Natural killer cell (primary cell): ENCODE measurements around the gene ALLC. TPM values are rescaled to one million over a fixed set of nuclear protein-coding genes. Genes with fewer than 3 reads are reported as not detected.

ENCODE experiments used
- ATAC-seq, 3 donors: fragments of 150-1000 bp in 2 of 3; fragments of 200-7000 bp in 1 of 3; cut with Tn5 transposase; 1 replicate in 1 of 3; 2 replicates in 2 of 3; pipeline ENCODE4 v1.10.0; 2021; ENCODE audit warnings: mild to moderate bottlenecking in 2 of 3, moderate library complexity in 2 of 3
- DNase-seq, 2 donors: peaks; one replicate each; pipeline versions ENCODE4 v3.0.0 to v3.0.0-alpha.2; 2013 to 2021; ENCODE audit warnings: mixed read lengths in 1 of 2
- H3K27ac ChIP-seq: one replicate; pipeline ENCODE4 v1.5.1; 2013; ENCODE audit warnings: mild to moderate bottlenecking, low read length
- H3K27me3 ChIP-seq: one replicate; pipeline ENCODE4 v1.6.1; 2013; ENCODE audit warnings: low read length; ENCODE audit not compliant: control insufficient read depth, insufficient read depth
- H3K36me3 ChIP-seq: one replicate; pipeline ENCODE4 v1.6.1; 2013; ENCODE audit warnings: low read length; ENCODE audit not compliant: control insufficient read depth, insufficient read depth
- H3K4me1 ChIP-seq: one replicate; pipeline ENCODE4 v1.6.1; 2013; ENCODE audit warnings: low read length; ENCODE audit not compliant: control insufficient read depth, insufficient read depth
- H3K4me3 ChIP-seq: one replicate; pipeline ENCODE4 v1.5.1; 2013; ENCODE audit warnings: low read length
- H3K9me3 ChIP-seq: one replicate; pipeline ENCODE4 v1.6.1; 2013; ENCODE audit warnings: low read length; ENCODE audit not compliant: control insufficient read depth, insufficient read depth
- H3K27ac Mint-ChIP-seq, 2 donors: one replicate each; pipeline ENCODE4 v1.8.0; 2022; ENCODE audit warnings: mild to moderate bottlenecking in 2 of 2, mixed read lengths in 2 of 2, moderate library complexity in 1 of 2
- H3K27me3 Mint-ChIP-seq, 2 donors: one replicate each; pipeline ENCODE4 v1.8.0; 2022; ENCODE audit warnings: low read depth in 2 of 2, mixed read lengths in 2 of 2
- H3K36me3 Mint-ChIP-seq: one replicate; pipeline ENCODE4 v1.8.0; 2022; ENCODE audit warnings: mixed read lengths
- H3K4me1 Mint-ChIP-seq, 2 donors: one replicate each; pipeline ENCODE4 v1.8.0; 2022; ENCODE audit warnings: mixed read lengths in 2 of 2
- H3K4me3 Mint-ChIP-seq: one replicate; pipeline ENCODE4 v1.8.0; 2022; ENCODE audit warnings: mild to moderate bottlenecking, moderate library complexity, mixed read lengths
- H3K9me3 Mint-ChIP-seq, 2 donors: one replicate each; pipeline ENCODE4 v1.8.0; 2022; ENCODE audit warnings: mixed read lengths in 2 of 2
- WGBS: methylation state at CpG from one replicate; pipeline ENCODE4 v1.1.7; 2013; ENCODE audit warnings: missing lambda C conversion rate; ENCODE audit not compliant: insufficient coverage; 5-methylcytosine and 5-hydroxymethylcytosine counted together
- intact Hi-C: fragments of 100-400 bp; cut with micrococcal nuclease; formaldehyde crosslinking; loops from one replicate; pipeline ENCODE4 v1.14.2; 2022
- total RNA-seq, 4 donors: library from RNA; stranded (reverse); fragments of 120-200 nt in 1 of 4; gene quantifications; one replicate each; pipeline versions ENCODE4 v1.2.3 to v1.2.4, GENCODE V29; 2013 to 2022
- TF ChIP-seq, protein P1 (sequence below): fragments of 200-600 bp; IDR thresholded peaks from one replicate; pipeline ENCODE4 v1.8.0; 2022; ENCODE audit warnings: antibody characterized with exemption

The ALLC gene
- total RNA-seq, 3 donors from 2014 or later (not counting 1 experiment from before 2014, with no cell fraction given), result not detected

DNA sequence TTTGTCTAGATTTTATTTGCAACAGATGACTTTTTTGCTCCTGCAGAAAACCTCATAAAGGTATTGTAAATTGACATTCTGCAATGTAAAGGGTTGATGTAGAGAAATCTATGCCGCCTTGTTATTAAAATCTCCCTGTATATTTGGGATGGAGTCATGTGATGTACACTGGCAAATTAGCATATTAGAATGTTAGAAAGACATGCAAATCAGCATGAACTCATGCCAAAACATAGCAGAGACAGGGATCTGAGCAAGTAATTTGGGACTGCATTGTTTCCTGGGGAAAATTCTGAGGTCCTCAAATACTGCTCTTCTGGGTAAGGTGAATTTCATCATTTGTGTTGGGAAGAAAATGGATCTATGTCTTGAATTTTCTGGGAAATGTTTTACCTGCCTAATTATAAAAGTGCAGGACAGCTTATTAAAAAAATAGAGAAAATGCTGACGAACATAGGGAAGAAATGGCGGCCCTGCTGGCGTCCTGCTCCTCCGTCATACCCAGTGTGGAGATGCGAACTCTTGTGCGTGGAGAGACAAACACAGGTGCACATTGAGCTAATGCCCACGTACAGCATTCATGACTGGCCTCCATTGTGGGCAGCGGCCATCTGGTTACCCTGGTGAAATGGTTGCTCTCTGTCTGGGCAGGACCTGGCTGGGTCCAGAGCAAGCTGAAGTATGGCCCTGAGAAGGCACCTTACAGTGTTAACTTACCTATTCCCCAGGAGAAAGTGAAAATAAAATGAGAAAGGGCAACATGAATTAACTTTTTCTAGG is 16.3 kb downstream of the ALLC start:
- H3K9me3 Mint-ChIP-seq, result no peaks in the 10 kb centered on the region
- no peak overlapping the region for H3K27ac Mint-ChIP-seq
- intact Hi-C loops, result no loop called here
- no peaks in the 10 kb centered on the region for H3K27me3 Mint-ChIP-seq
- Histone ChIP-seq H3K27ac (no peak overlapping the region), H3K36me3 (no peaks in the 10 kb centered on the region), H3K4me1 (no peaks in the 10 kb centered on the region), H3K27me3 (no peaks in the 10 kb centered on the region), H3K4me3 (no peak overlapping the region), H3K9me3 (no peaks in the 10 kb centered on the region)
- no peaks in the 10 kb centered on the region for H3K4me1 Mint-ChIP-seq
- DNase-seq, result no peak
- no peak for ATAC-seq
- H3K36me3 Mint-ChIP-seq, result no peaks in the 10 kb centered on the region
- WGBS, result 88% methylated on average over 9 of the region's 9 CpGs
- no peak overlapping the region for H3K4me3 Mint-ChIP-seq
- TF ChIP-seq, protein P1, sequence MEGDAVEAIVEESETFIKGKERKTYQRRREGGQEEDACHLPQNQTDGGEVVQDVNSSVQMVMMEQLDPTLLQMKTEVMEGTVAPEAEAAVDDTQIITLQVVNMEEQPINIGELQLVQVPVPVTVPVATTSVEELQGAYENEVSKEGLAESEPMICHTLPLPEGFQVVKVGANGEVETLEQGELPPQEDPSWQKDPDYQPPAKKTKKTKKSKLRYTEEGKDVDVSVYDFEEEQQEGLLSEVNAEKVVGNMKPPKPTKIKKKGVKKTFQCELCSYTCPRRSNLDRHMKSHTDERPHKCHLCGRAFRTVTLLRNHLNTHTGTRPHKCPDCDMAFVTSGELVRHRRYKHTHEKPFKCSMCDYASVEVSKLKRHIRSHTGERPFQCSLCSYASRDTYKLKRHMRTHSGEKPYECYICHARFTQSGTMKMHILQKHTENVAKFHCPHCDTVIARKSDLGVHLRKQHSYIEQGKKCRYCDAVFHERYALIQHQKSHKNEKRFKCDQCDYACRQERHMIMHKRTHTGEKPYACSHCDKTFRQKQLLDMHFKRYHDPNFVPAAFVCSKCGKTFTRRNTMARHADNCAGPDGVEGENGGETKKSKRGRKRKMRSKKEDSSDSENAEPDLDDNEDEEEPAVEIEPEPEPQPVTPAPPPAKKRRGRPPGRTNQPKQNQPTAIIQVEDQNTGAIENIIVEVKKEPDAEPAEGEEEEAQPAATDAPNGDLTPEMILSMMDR, result no peak

DNA sequence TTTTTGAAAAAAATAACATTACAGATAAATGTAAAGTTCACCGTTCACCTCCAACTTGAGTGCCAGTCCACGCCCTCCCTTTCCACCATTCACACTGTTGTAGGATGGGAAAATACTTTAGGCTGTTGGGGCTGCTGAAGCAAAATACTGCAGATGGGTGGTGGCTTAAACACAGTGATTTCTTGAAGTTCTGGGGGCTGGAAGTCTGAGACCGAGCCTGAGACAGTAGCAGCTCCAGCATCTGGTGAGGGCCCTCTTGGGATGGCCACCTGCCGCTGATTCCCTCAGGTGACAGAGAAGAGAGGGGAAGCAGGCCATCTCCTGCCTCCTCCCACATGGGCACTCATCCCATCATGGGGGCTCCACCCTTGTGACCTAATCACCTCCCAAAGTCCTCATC is 17.7 kb downstream of the ALLC start:
- H3K4me1 Mint-ChIP-seq, result no peaks in the 10 kb centered on the region
- Histone ChIP-seq H3K4me3 (no peak overlapping the region), H3K27ac (no peak overlapping the region), H3K27me3 (no peaks in the 10 kb centered on the region), H3K4me1 (no peaks in the 10 kb centered on the region), H3K36me3 (no peaks in the 10 kb centered on the region), H3K9me3 (no peaks in the 10 kb centered on the region)
- intact Hi-C loops, result no loop called here
- WGBS, result 96% methylated on average over 2 of the region's 4 CpGs
- no peaks in the 10 kb centered on the region for H3K27me3 Mint-ChIP-seq
- H3K27ac Mint-ChIP-seq, result no peak overlapping the region
- TF ChIP-seq, protein P1, result no peak
- H3K9me3 Mint-ChIP-seq, result no peaks in the 10 kb centered on the region
- no peak for DNase-seq
- no peak overlapping the region for H3K4me3 Mint-ChIP-seq
- no peaks in the 10 kb centered on the region for H3K36me3 Mint-ChIP-seq
- ATAC-seq, result no peak

DNA sequence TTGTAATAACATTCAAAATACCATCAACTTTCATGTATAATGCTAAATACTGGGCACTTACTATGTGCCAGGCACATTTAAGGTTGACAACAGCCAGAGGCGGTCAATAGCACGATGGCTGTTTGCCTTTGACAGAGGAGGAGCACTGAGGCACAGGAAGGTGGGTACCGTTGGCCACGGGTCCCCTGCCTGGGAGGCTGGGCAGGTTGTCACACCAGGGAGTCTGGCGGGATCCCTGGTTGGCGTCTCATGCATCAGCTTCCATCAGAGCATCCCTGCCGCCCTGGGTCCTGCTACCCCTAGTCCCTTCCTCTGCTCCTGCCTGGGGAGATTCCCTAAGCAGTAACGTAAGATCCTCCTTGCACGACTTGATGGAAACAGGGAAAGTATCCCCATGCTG is 19.4 kb downstream of the ALLC start:
- Histone ChIP-seq H3K9me3 (no peaks in the 10 kb centered on the region), H3K27ac (no peak overlapping the region), H3K4me3 (no peak overlapping the region), H3K36me3 (no peaks in the 10 kb centered on the region), H3K4me1 (no peaks in the 10 kb centered on the region), H3K27me3 (no peaks in the 10 kb centered on the region)
- H3K27me3 Mint-ChIP-seq, result no peaks in the 10 kb centered on the region
- H3K4me3 Mint-ChIP-seq, result no peak overlapping the region
- H3K36me3 Mint-ChIP-seq, result no peaks in the 10 kb centered on the region
- H3K4me1 Mint-ChIP-seq, result no peaks in the 10 kb centered on the region
- DNase-seq, result no peak
- ATAC-seq, result no peak
- WGBS, result 88% methylated on average over 9 of the region's 9 CpGs
- intact Hi-C loops, result no loop called here
- H3K27ac Mint-ChIP-seq, result no peak overlapping the region
- no peaks in the 10 kb centered on the region for H3K9me3 Mint-ChIP-seq
- TF ChIP-seq, protein P1, result no peak

DNA sequence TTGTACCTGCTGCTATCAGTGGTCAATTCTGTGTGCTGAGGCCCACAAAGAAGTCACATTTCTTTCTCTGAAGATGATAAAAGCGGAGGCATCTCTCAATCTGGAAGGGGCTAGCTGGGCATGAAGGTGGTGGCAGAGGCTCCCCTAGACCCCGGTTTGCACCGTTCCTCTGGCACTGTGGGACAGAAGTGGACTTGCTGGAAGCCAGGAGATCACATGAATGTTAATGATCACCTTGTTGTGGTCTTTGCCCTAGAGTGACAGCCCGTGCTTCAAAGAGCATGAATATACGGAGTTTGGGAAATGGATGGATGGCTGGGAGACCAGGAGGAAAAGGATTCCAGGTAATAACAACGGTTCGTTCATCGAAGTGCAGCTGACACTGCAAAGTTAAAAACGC is 20.2 kb downstream of the ALLC start:
- Histone ChIP-seq H3K4me3 (no peak overlapping the region), H3K27ac (no peak overlapping the region), H3K27me3 (no peaks in the 10 kb centered on the region), H3K9me3 (no peaks in the 10 kb centered on the region), H3K36me3 (no peaks in the 10 kb centered on the region), H3K4me1 (no peaks in the 10 kb centered on the region)
- Mint-ChIP-seq H3K27me3 (no peaks in the 10 kb centered on the region), H3K4me1 (no peaks in the 10 kb centered on the region), H3K4me3 (no peak overlapping the region), H3K9me3 (no peaks in the 10 kb centered on the region), H3K27ac (no peak overlapping the region), H3K36me3 (no peaks in the 10 kb centered on the region)
- TF ChIP-seq, protein P1, result no peak
- ATAC-seq (no peak), DNase-seq (no peak)
- intact Hi-C loops, result no loop called here
- WGBS, result 88% methylated on average over 9 of the region's 9 CpGs
